Activated T-cell treated with anti-CD3 and anti-CD28 coated beads, Interleukin-2, amount 50 U/mL, for 48 hours (primary cell): ENCODE data around the gene ORC3.
"Not testable (repeated sequence)": the region's sequence is repeated elsewhere in the genome, so short reads cannot be mapped to it uniquely, and the experiment has no call there.

Experiments used
- DNase-seq, 2 experiments: peaks; one replicate each; pipeline ENCODE4 v3.0.0-alpha.2; 2020

Gene ORC3

GRCh38 chr6:87698547-87699006, 108.6 kb downstream of the ORC3 start:
- no peak for DNase-seq

GRCh38 chr6:87699576-87699975, 109.6 kb downstream of the ORC3 start:
- DNase-seq: no peak

GRCh38 chr6:87700397-87701343, 110.7 kb downstream of the ORC3 start:
- DNase-seq: peak; percentile 51 to 61

GRCh38 chr6:87701344-87701675, 111.4 kb downstream of the ORC3 start:
- DNase-seq: peak in 1 of 2 experiments; percentile 70

GRCh38 chr6:87701676-87702588, 112.0 kb downstream of the ORC3 start, which contains the start of gene AKIRIN2:
Gene AKIRIN2, minus strand, starts transcription at chr6:87702233. Its CDS starts 549 bp downstream, at chr6:87701684.
- peak; percentile 97 to 98 for DNase-seq

GRCh38 chr6:87702589-87702945, 112.6 kb downstream of the ORC3 start:
- no peak for DNase-seq

- DNase-seq: not testable (repeated sequence)
Observed at GRCh38 chr6:87703039-87703438, 113.1 kb downstream of the ORC3 start.

- DNase-seq: peak; percentile 62 to 68
Observed at GRCh38 chr6:87705070-87705691, 115.2 kb downstream of the ORC3 start.

GRCh38 chr6:87706187-87706966, 116.4 kb downstream of the ORC3 start:
- DNase-seq: no peak

GRCh38 chr6:87708581-87709427, 118.9 kb downstream of the ORC3 start:
- not testable (repeated sequence) for DNase-seq

- DNase-seq: no peak
Observed at GRCh38 chr6:87710090-87710489, 120.2 kb downstream of the ORC3 start.

- not testable (repeated sequence) for DNase-seq
Observed at GRCh38 chr6:87712713-87713112, 122.8 kb downstream of the ORC3 start.

GRCh38 chr6:87714093-87714842, 124.3 kb downstream of the ORC3 start:
- DNase-seq: no peak
